Right forelimb (tissue), 1 donor: ENCODE measurements around the gene APOBEC3B.
"Not testable (repeated sequence)": the region's sequence is repeated elsewhere in the genome, so short reads cannot be mapped to it uniquely, and the experiment has no call there.

ENCODE experiments used
- DNase-seq: peaks from one replicate; pipeline ENCODE4 v3.0.0-alpha.2; 2018

Gene APOBEC3B

DNA sequence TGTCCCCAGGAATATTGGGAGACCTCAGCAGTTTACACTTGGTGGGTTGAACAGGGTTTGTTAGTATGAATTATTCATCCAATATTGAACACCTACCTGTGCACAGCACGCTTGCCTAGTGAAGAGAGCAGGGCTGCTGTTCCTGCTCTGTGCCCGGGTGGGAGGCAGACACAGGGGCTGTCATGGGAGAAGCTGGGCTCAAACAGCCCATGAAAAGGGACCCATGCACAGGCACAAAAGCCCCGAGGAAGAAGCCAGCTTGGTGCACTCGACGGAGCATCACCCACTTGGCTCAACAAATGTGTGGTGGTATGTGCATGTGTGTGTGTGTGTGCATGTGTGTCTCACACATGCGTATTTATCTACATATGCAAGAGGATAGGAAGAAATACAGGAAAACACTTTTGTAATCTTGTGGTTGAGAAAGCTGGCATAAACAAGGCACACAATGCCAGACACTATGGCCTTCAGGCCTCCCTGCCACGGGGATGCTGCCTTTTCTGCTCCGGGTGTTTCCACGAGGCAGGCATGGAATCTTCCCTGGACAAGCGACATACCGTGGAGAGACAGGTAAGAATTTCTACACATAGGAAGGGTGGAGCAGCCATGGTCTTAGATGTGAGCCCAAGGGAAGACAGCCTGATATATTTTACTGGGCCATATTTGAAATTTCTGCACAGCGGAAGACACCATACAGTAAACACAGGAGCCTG, 29.7 kb upstream of the APOBEC3B start:
- DNase-seq = no peak

DNA sequence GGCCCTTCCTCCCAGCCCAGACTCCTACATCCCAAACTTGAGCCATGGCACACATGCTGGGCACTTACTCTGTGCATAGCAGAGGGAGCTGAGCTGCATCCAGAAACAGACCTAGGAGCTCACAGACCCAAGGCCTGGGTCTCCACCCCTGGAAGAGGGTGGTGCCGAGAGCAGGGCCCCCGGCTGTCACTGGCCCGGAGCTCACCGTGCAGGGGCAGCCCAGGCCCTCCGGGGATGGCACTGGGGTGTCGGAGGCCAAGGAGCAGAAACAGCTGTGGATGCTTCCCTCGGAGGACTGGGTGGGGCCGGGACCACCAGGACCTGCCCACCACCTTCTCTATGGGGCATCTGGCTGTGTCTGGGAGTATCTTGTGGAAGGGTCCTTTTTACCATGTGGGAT, 29.1 kb upstream of the APOBEC3B start:
- DNase-seq = no peak

DNA sequence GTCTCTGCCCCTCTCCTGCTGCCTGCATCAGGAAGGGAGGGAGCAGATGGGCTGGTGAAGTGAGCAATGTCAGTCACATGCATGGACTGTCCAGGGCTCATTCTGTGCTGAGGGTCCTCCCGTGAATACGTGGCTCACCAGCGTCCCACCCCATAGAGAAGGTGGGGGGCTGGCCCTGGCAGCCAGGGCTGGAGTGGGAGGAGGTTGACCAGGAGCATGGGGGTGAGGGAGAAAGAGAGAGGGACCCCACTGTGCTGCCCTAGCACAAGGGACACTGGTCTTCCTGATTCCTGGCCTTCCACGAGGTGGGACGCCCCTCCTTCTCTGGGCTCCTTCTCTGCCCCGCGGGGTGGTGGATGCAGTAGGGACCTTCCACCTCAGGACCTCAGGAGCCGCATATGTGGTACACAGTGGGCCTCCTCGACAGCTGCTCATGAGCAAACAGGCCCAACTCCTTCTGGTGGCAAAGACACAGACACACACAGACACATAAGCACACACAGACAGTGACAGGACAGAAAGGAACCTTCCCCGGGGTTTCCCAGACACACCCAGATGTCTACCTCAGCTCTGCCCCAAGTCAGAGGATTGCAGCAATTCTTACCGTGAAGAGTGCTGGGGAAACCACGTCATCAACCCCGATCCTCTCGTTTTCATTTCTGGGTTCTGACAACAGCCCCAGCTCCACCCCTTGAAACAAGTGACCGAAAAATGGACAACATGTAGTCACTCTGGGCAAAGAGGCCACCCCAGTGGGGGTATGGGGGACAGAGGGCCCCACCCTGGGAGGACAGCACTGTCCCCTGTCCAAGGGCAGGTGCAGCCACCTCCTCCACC, 28.4 kb upstream of the APOBEC3B start:
- DNase-seq = no peak

- no peak for DNase-seq
Observed at GRCh38 chr22:38954414-38955043, 27.6 kb upstream of the APOBEC3B start.

- DNase-seq = no peak
Observed at GRCh38 chr22:38955250-38955905, 26.8 kb upstream of the APOBEC3B start.

DNA sequence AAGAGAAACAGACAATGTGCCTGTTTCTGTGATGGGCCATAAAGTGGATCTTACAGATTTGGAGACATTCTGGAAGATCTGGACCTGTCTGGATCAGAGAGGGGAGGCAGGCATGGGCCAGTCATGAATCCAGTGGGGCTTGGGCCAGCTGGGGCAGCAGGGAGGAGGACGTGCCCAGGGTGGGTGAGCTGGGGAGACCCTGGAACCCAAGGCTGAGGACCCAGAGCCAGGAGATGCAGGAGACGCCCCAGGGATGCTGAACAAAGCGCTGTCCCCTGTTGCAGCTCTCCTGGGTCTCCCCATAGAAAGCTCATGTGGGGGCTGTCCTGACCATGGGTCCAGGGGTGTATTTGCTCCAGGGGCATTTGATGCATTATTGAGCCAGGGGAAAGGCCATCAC, 26.2 kb upstream of the APOBEC3B start:
- no peak for DNase-seq

DNA sequence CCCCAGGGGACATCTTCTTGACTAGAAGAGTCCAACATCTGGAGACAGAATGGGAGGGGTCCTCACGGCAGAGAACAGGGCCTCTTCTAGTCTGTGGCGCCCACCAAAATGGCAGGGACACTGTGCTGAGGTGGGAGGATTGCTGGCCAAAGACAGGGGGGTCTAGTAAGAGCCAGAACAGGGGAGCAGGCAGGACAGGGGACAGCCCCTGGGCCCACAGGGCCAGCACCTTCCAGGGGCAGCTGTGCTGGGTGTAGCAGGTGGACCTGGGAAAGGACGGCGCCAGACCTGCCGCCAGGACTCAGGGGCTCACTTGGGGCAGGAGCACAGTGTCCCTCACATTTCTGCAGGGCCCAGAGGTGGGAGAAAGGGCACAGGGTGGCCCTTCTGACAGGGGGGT, 25.6 kb upstream of the APOBEC3B start:
- no peak for DNase-seq

- DNase-seq = no peak
Observed at GRCh38 chr22:38957046-38957770, 24.9 kb upstream of the APOBEC3B start, which contains the start of gene APOBEC3A. Gene APOBEC3A (plus strand): TSS chr22:38957609. CDS start chr22:38957692, 83 bp downstream.

DNA sequence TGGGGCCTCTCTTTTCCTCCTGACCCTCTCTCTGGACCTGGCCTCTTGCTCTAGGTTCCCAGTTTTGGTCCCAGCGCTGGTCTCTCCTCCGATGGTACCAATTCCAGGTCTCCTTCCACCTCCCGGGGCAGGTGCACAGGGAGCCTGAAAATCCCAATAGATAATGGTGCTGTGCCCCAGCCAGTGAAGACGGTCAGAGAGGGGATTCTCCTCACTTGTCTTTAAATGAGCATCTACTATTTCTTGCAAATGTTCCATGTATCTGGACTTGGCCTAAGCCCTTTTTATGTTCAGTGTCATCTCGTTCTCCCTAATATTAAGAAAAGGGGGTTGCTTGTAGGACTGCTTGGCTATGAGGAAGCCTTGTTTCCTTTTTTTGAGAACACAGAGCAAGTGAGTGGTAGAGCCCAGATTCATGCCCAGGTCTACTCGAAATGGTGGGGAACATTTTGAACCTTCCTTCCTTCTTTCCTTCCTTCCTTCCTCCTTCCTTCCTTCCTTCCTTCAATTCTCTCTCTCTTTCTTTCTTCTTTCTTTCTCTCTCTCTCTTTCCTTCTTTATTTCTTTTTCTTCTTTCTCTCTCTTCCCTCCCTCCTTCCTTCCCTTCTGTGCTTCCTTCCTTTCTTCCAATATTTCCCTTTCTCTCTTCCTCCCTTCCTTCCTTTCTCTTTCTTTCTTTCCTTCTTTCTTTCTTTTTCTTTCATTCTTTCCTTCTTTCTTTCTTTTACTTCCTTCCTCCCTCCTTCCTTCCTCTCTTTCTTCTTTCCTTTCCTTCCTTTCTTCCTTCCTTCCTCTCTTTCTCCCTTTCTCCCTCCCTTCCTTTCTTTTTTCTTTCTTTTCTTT, 24.1 kb upstream of the APOBEC3B start:
- no peak for DNase-seq

DNA sequence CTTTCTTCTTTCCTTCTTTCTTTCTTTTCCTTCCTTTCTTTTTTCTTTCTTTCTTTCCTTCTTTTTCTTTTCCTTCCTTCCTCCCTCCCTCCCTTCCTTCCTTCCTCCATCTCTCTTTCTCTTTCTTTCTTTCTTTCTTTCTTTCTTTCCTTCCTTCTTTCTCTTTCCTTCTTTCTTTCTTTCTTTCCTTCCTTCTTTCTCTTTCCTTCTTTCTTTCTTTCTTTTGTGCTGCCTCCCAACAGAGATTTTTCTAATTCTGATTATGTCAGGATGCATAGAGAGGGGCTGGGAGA, 23.6 kb upstream of the APOBEC3B start:
- DNase-seq = not testable (repeated sequence)

GRCh38 chr22:38959590-38959989, 22.6 kb upstream of the APOBEC3B start:
- DNase-seq = no peak

DNA sequence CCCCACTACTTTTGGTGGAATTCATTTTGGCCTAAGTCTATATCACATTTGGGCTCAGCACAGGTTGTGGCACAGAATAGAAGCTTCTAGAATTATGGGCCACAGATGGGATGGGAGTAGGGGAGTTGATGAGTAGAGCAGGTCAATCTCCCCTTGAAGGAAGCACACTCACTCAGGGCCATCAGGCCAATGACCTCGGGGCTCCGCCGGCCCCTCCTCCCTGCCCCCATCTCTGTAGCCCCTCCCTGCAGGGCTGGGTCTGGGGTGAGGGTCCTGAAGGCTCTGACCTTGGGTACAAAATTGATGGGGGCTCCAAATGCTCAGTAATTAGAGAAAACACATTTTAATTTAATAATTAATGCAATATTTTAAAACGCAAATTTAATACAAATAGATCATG, 21.5 kb upstream of the APOBEC3B start:
- not testable (repeated sequence) for DNase-seq

GRCh38 chr22:38963291-38963738, 18.8 kb upstream of the APOBEC3B start:
- not testable (repeated sequence) for DNase-seq

- no peak for DNase-seq
Observed at GRCh38 chr22:38963872-38964271, 18.3 kb upstream of the APOBEC3B start.

DNA sequence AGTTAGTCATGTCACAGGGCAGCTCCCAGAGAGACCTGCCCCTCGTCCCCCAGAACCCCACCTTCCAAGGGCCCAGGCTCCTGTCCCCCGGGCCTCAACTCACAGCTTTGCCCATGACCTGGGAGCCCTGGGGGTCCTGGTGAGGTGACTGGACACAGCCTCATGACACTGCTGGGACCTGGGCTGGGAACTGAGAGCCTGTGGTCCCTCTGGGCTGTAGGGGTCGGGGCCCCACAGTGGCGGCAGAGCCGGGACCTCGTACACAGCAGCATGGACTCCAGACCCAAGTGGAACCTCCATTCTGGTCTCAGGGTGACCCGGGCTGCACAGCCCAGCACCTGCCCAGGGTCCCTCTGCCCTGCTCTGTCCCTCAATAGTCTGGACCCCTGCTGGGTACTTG, 17.8 kb upstream of the APOBEC3B start:
- no peak for DNase-seq

GRCh38 chr22:38964989-38965388, 17.2 kb upstream of the APOBEC3B start:
- DNase-seq = no peak

DNA sequence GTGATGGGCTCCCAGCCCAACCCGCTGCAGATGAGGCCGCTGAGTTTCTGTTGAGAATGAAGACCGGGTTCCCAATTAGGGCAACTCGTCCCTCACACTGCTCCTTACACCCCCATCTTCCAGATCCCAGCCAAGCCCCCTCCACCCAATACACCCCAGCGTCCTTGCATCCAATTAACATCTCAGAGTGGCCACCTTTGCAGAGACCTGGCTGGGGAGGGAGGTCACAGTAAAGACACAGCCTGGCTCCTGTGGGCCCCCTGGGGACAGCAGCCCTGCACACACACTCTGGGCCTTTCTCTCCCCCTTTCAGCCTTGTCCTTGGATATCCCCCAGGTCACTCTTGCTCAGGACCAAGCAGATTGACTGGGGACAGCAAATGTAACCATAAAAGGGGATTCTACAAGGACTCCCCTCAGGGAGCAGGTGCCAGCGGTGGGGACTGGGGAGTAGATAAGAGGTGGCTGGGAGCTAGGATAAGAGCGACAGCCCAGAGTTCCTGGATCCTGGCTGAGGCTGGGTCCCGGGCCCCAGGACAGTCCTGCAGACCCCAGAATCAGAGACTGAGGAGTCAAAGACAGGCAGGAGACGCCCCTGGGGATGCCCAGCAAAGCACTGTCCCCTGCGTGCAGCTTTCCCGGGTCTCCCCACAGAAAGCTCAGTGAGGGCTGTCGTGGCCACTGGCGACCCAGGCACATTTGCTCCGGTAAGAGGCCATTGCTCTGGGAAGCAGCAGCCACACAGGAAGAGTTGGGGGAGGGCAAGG, 16.4 kb upstream of the APOBEC3B start:
- no peak for DNase-seq

- DNase-seq = no peak
Observed at GRCh38 chr22:38966380-38966702, 15.8 kb upstream of the APOBEC3B start.

DNA sequence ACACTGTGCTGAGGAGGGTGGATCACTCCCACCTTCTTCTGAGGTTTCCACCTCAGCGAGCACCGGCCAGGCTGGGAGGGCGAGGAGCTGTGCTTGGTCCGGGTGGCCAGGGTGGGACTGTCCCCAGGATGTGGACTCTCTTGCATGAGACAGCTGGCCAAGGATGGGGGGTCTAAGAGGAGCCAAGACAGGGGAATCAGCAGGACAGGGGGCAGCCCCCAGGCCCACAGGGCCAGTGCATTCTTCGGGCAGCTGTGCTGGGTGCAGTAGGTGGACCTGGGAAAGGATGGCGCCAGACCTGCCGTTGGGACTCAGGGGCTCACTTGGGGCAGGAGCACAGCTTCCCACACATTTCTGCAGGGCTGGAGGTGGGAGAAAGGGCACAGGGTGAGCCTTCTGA, 15.2 kb upstream of the APOBEC3B start:
- DNase-seq = no peak

- no peak for DNase-seq
Observed at GRCh38 chr22:38967451-38968450, 14.4 kb upstream of the APOBEC3B start.
